ENCODE measurements around the gene GPC1.

DNA sequence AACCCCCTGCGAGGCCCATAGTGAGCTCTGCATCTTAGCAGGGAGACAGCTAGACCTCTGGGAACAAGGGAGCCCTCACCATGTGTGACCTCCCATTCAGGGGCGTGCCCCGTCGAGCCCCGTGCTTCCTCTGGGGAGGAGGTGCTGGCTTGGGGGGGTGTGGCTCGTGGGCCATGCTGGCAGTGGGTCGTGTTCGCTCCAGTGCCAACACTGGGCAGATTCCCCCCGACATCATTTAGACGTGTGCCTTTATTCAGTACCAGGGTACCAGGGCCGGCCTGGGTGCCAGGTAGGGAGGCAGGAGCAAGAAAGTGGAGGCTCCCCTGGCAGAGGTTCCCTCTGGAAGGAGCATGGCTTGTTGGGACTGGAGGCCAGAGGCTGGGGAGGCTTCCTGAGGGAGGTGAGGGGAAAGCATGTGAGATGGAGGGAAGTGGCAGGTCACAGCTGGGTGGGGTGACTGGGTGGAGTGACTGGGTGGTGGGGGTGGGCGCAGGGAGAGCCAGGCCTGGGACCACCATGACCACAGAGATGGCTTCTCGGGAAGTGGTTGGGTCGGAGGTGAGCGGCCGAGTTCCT lies 15.2 kb downstream of the GPC1 start:
- TF ChIP-seq, protein P1, sequence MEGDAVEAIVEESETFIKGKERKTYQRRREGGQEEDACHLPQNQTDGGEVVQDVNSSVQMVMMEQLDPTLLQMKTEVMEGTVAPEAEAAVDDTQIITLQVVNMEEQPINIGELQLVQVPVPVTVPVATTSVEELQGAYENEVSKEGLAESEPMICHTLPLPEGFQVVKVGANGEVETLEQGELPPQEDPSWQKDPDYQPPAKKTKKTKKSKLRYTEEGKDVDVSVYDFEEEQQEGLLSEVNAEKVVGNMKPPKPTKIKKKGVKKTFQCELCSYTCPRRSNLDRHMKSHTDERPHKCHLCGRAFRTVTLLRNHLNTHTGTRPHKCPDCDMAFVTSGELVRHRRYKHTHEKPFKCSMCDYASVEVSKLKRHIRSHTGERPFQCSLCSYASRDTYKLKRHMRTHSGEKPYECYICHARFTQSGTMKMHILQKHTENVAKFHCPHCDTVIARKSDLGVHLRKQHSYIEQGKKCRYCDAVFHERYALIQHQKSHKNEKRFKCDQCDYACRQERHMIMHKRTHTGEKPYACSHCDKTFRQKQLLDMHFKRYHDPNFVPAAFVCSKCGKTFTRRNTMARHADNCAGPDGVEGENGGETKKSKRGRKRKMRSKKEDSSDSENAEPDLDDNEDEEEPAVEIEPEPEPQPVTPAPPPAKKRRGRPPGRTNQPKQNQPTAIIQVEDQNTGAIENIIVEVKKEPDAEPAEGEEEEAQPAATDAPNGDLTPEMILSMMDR (IDR thresholded peaks at IDR 0.05; ENCODE audit: extremely low read depth in 1 of 2, insufficient read depth in 1 of 2, low read depth in 1 of 2, low read length in 2 of 2): no peak
- TF ChIP-seq GATA2 (IDR thresholded peaks at IDR 0.05; ENCODE audit: insufficient read depth, insufficient read length, low read depth, low read length) (no peak), POLR2A (IDR thresholded peaks at IDR 0.05; ENCODE audit: low read depth, low read length) (no peak), FOS (IDR thresholded peaks at IDR 0.05; ENCODE audit: borderline replicate concordance, insufficient read depth, low read length) (no peak)
